Esophagus squamous epithelium (tissue), 4 donors: ENCODE data around the gene DYRK2.

Experiments used
- POLR2A ChIP-seq, 4 donors: fragments of 450-650 bp; IDR thresholded peaks; one replicate each; pipeline ENCODE4 v1.6.1; 2017; ENCODE audit warnings: antibody characterized with exemption in 4 of 4, mild to moderate bottlenecking in 4 of 4, moderate library complexity in 3 of 4
- TF ChIP-seq, protein P1 (sequence below), 6 experiments: fragments of 450-650 bp in 4 of 6; fragments of 200-600 bp in 2 of 6; sonication (generic) in 2 of 6; IDR thresholded peaks; one replicate each; pipeline ENCODE4 v1.5.1; 2016 to 2019; ENCODE audit warnings: antibody characterized with exemption in 6 of 6, mild to moderate bottlenecking in 4 of 6, moderate library complexity in 4 of 6

DNA sequence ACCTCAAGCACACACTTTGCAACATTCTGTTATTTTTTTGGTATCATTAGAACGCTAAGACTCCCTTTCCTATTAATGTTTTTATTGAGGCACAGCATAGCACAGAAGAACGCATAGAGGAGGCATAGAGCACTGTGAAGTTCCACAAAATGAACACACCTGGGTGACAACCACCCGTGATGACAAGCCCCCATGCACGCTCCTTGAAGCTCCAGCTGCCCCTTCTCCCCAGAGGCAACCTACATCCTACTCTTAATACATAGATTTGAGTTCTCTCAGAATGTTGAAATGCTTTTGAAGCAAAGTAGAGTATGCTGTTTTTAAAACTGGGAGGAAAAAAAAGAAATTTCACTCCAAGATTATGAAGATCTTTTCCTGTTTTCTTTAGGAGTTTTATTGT is 55.5 kb downstream of the DYRK2 start:
- TF ChIP-seq POLR2A (IDR thresholded peaks at IDR 0.05) = no peak
- TF ChIP-seq, protein P1, sequence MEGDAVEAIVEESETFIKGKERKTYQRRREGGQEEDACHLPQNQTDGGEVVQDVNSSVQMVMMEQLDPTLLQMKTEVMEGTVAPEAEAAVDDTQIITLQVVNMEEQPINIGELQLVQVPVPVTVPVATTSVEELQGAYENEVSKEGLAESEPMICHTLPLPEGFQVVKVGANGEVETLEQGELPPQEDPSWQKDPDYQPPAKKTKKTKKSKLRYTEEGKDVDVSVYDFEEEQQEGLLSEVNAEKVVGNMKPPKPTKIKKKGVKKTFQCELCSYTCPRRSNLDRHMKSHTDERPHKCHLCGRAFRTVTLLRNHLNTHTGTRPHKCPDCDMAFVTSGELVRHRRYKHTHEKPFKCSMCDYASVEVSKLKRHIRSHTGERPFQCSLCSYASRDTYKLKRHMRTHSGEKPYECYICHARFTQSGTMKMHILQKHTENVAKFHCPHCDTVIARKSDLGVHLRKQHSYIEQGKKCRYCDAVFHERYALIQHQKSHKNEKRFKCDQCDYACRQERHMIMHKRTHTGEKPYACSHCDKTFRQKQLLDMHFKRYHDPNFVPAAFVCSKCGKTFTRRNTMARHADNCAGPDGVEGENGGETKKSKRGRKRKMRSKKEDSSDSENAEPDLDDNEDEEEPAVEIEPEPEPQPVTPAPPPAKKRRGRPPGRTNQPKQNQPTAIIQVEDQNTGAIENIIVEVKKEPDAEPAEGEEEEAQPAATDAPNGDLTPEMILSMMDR (IDR thresholded peaks at IDR 0.05) = no peak
